Muscle layer of colon (tissue), 2 donors: ENCODE results near the gene COL9A1.
"Not testable (repeated sequence)": the region's sequence is repeated elsewhere in the genome, so short reads cannot be mapped to it uniquely, and the experiment has no call there.

ENCODE experiments used
- H3K27ac ChIP-seq: one replicate; pipeline ENCODE4 v1.7.0; 2013; ENCODE audit warnings: low read depth, mild to moderate bottlenecking, low read length, moderate library complexity
- H3K27me3 ChIP-seq, 2 donors: one replicate each; pipeline ENCODE4 v1.7.0; 2013; ENCODE audit warnings: low read length in 2 of 2, mild to moderate bottlenecking in 2 of 2; ENCODE audit not compliant: insufficient read depth in 2 of 2, control insufficient read depth in 1 of 2
- H3K36me3 ChIP-seq: one replicate; pipeline ENCODE4 v1.7.0; 2013; ENCODE audit warnings: mild to moderate bottlenecking, low read length; ENCODE audit not compliant: insufficient read depth
- H3K4me1 ChIP-seq: one replicate; pipeline ENCODE4 v1.7.0; 2013; ENCODE audit warnings: mild to moderate bottlenecking, low read length; ENCODE audit not compliant: insufficient read depth
- H3K4me3 ChIP-seq, 2 donors: one replicate each; pipeline ENCODE4 v1.7.0; 2013; ENCODE audit warnings: low read length in 2 of 2, low read depth in 1 of 2, mild to moderate bottlenecking in 1 of 2, moderate library complexity in 1 of 2
- H3K9ac ChIP-seq: one replicate; pipeline ENCODE4 v1.7.0; 2013; ENCODE audit warnings: low read length
- H3K9me3 ChIP-seq: one replicate; pipeline ENCODE4 v1.7.0; 2013; ENCODE audit warnings: mild to moderate bottlenecking, low read length
- donor health status: abdominal sarcoma.
- donor health status: Adenocarcinoma of cecum.

Gene COL9A1

DNA sequence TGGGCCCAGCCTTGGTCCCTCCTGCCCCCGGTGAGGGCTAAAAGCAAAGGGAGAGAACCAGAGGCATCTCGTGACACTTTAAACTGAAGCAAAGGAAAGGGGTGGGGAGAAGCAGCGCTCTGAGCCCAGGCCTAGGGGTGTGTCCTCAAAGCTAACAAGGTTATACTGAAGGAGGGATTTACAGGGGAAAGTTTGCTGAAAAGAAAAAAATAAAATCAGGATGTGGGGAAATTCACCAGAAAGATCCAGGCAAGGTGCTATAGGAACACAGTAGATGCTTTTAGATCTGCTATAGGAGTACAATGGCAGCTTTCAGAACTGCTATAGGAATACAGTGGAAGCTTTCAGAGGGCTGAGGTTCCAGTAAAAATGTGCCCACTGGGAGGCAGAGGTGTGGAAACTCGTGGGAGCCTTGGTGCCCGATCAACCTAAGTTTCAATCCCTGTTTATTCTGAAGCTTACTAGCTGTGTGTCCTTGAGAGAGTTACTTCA lies at the start of gene COL9A1:
TSS of gene COL9A1 (minus strand) at position 51 of the 492 bp plus-strand sequence. CDS start 160 bp downstream, outside the sequence.
- no peak within 1 kb of the TSS for H3K9ac ChIP-seq
- H3K4me1 ChIP-seq = no peaks in the 10 kb centered on the region
- no peak within 1 kb of the TSS for H3K4me3 ChIP-seq
- H3K36me3 ChIP-seq = no peaks in the 10 kb centered on the region
- H3K27me3 ChIP-seq = no peaks in the 10 kb centered on the region
- H3K27ac ChIP-seq = no peak within 1 kb of the TSS
- H3K9me3 ChIP-seq = no peaks in the 10 kb centered on the region

- Histone ChIP-seq H3K9me3 (no peaks in the 10 kb centered on the region), H3K27ac (no peak overlapping the region), H3K4me1 (no peaks in the 10 kb centered on the region), H3K36me3 (no peaks in the 10 kb centered on the region), H3K27me3 (no peaks in the 10 kb centered on the region), H3K9ac (no peak overlapping the region), H3K4me3 (no peak overlapping the region)
These were observed 48.6 kb upstream of the COL9A1 start for GRCh38 chr6:70351461-70351860.

DNA sequence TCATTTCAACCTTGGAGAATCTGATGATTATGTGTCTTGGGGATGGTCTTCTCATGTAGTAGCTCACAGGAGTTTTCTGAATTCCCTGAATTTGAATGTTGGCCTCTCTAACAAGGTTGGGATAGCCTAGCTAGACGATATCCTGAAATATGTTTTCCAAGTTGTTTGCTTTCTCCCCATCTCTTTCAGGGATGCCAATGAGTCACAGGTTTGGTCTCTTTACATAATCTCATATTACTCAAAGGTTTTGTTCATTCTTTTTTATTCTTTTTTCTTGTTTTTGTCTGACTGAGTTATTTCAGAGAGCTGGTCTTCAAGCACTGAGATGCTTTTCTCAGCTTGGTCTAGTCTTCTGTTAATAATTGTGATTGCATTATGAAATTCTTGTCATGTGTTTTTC lies 42.7 kb upstream of the COL9A1 start:
- Histone ChIP-seq H3K9me3 (no peaks in the 10 kb centered on the region), H3K9ac (no peak overlapping the region), H3K4me1 (no peaks in the 10 kb centered on the region), H3K27me3 (no peaks in the 10 kb centered on the region), H3K4me3 (no peak overlapping the region), H3K36me3 (no peaks in the 10 kb centered on the region), H3K27ac (no peak overlapping the region)

GRCh38 chr6:70343313-70343712 lies 40.4 kb upstream of the COL9A1 start:
- Histone ChIP-seq H3K9ac (no peak overlapping the region), H3K9me3 (peaks cover 4% of the 10 kb centered on the region), H3K36me3 (no peaks in the 10 kb centered on the region), H3K27me3 (no peaks in the 10 kb centered on the region), H3K4me1 (no peaks in the 10 kb centered on the region), H3K4me3 (no peak overlapping the region), H3K27ac (no peak overlapping the region)

DNA sequence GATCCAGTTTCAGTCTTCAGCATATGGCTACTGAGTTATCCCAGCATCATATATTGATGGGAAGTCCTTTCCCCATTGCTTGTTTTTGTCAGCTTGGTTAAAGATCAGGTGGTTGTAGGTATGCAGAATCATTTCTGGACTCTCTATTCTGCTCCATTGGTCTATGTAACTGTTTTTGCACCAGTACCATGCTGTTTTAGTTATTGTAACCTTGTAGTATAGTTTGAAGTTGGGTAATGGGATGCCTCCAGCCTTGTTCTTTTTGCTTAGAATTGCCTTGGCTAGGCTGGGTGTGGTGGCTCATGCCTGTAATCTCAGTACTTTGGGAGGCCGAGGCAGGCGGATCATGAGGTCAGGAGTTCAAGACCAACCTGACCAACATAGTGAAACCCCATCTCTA lies 36.9 kb upstream of the COL9A1 start:
- not testable (repeated sequence) for H3K27me3 ChIP-seq, H3K9me3 ChIP-seq, H3K9ac ChIP-seq, H3K27ac ChIP-seq, H3K4me3 ChIP-seq, H3K4me1 ChIP-seq, H3K36me3 ChIP-seq

- no peak overlapping the region for H3K9ac ChIP-seq
These were observed 35.9 kb upstream of the COL9A1 start for GRCh38 chr6:70338775-70339174.

DNA sequence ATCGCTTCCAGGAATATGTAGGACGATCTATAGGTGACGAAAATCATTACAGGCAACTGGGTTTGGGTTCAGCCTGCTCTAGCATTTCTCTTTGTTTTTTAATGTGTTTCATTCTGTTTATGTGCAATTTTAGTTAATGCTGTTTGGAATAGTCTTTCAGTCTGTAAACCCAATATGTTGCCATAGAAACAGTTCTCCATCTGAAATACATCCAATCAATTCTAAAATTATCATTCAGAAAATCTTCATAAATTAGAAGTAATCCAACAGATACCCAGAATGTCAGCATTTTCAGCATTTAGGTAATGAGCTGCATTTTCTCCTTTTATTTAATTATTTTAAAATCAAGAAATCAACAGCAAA lies 34.8 kb upstream of the COL9A1 start:
- H3K9me3 ChIP-seq = peaks cover 4% of the 10 kb centered on the region
- no peak overlapping the region for H3K27ac ChIP-seq
- H3K4me3 ChIP-seq = no peak overlapping the region
- H3K27me3 ChIP-seq = no peaks in the 10 kb centered on the region
- no peaks in the 10 kb centered on the region for H3K36me3 ChIP-seq
- no peaks in the 10 kb centered on the region for H3K4me1 ChIP-seq
- H3K9ac ChIP-seq = no peak overlapping the region

More at GRCh38 chr6:70338775-70339174, 35.9 kb upstream of the COL9A1 start:
- Histone ChIP-seq H3K27me3 (no peaks in the 10 kb centered on the region), H3K36me3 (no peaks in the 10 kb centered on the region), H3K4me1 (no peaks in the 10 kb centered on the region), H3K27ac (no peak overlapping the region), H3K9me3 (peaks cover 4% of the 10 kb centered on the region), H3K4me3 (no peak overlapping the region)

GRCh38 chr6:70336996-70337742 lies 34.3 kb upstream of the COL9A1 start:
- H3K27me3 ChIP-seq = no peaks in the 10 kb centered on the region
- H3K27ac ChIP-seq = no peak overlapping the region
- H3K9me3 ChIP-seq = peaks cover 4% of the 10 kb centered on the region
- no peak overlapping the region for H3K9ac ChIP-seq
- H3K4me1 ChIP-seq = no peaks in the 10 kb centered on the region
- H3K4me3 ChIP-seq = no peak overlapping the region
- no peaks in the 10 kb centered on the region for H3K36me3 ChIP-seq

- H3K9ac ChIP-seq = no peak overlapping the region
- H3K4me1 ChIP-seq = no peaks in the 10 kb centered on the region
- no peaks in the 10 kb centered on the region for H3K27me3 ChIP-seq
- no peaks in the 10 kb centered on the region for H3K36me3 ChIP-seq
- no peaks in the 10 kb centered on the region for H3K9me3 ChIP-seq
- H3K27ac ChIP-seq = no peak overlapping the region
- no peak overlapping the region for H3K4me3 ChIP-seq
These were observed 24.2 kb upstream of the COL9A1 start for GRCh38 chr6:70327036-70327435.

- Histone ChIP-seq H3K27me3 (no peaks in the 10 kb centered on the region), H3K36me3 (no peaks in the 10 kb centered on the region), H3K9me3 (no peaks in the 10 kb centered on the region), H3K9ac (no peak overlapping the region), H3K4me3 (no peak overlapping the region), H3K27ac (no peak overlapping the region), H3K4me1 (no peaks in the 10 kb centered on the region)
These were observed 22.1 kb upstream of the COL9A1 start for GRCh38 chr6:70325009-70325408.

GRCh38 chr6:70317799-70318198 lies 14.9 kb upstream of the COL9A1 start:
- not testable (repeated sequence) for H3K27me3 ChIP-seq, H3K27ac ChIP-seq, H3K4me3 ChIP-seq, H3K36me3 ChIP-seq, H3K9ac ChIP-seq, H3K9me3 ChIP-seq, H3K4me1 ChIP-seq

GRCh38 chr6:70315079-70315751 lies 12.3 kb upstream of the COL9A1 start:
- Histone ChIP-seq H3K9me3 (no peaks in the 10 kb centered on the region), H3K36me3 (no peaks in the 10 kb centered on the region), H3K27me3 (no peaks in the 10 kb centered on the region), H3K4me1 (peaks cover 4% of the 10 kb centered on the region), H3K27ac (no peak overlapping the region), H3K9ac (no peak overlapping the region), H3K4me3 (no peak overlapping the region)
